K562 (cell line): ENCODE measurements around the gene CD47.

ENCODE experiments used
- ATF3 ChIP-seq, 2 experiments: fragments of 450-650 bp in 1 of 2; sonication (generic) in 1 of 2; formaldehyde crosslinking in 1 of 2; IDR thresholded peaks in 1 of 2; conservative IDR thresholded peaks in 1 of 2; 2 replicates each; pipeline versions ENCODE4 v1.6.1 to v1.8.1; 2016 to 2023; ENCODE audit warnings: mild to moderate bottlenecking in 2 of 2, moderate library complexity in 2 of 2, inconsistent platforms in 1 of 2, missing genetic modification reagents in 1 of 2
- CTCF ChIP-seq, 3 experiments: IDR thresholded peaks in 2 of 3; conservative IDR thresholded peaks in 1 of 3; 2 replicates each; pipeline ENCODE4 v1.5.1; 2011 to 2012; ENCODE audit warnings: low read length in 3 of 3, mild to moderate bottlenecking in 3 of 3, control low read depth in 2 of 3, improper control_type of control experiment in 1 of 3, inconsistent platforms in 1 of 3, low read depth in 1 of 3, mixed read lengths in 1 of 3, moderate library complexity in 1 of 3; ENCODE audit not compliant: insufficient read depth in 2 of 3
- E2F5 ChIP-seq: sonication (generic); formaldehyde crosslinking; IDR thresholded peaks from 2 replicates; pipeline ENCODE4 v1.8.0; 2022; ENCODE audit warnings: mild to moderate bottlenecking, missing genetic modification reagents
- GABPA ChIP-seq: fragments of 200-800 bp; sonication (Bioruptor generic); conservative IDR thresholded peaks from 2 replicates; pipeline ENCODE4 v1.6.1; 2016; ENCODE audit warnings: low read depth, missing genetic modification characterization, missing compliant biosample characterization
- GATAD2A ChIP-seq: fragments of 450-650 bp; IDR thresholded peaks from 2 replicates; pipeline ENCODE4 v1.6.1; 2017
- MAFK ChIP-seq: IDR thresholded peaks from 2 replicates; pipeline ENCODE4 v1.6.1; 2011; ENCODE audit warnings: low read length, improper control_type of control experiment
- PML ChIP-seq: IDR thresholded peaks from 2 replicates; pipeline ENCODE4 v1.6.1; 2012; ENCODE audit warnings: low read length, inconsistent platforms
- PURB ChIP-seq: sonication (generic); formaldehyde crosslinking; IDR thresholded peaks from 2 replicates; pipeline ENCODE4 v1.9.0; 2021; ENCODE audit warnings: low read depth, mild to moderate bottlenecking, missing genetic modification reagents
- RBFOX2 ChIP-seq: fragments of 200-400 bp; formaldehyde crosslinking; IDR thresholded peaks from 2 replicates; pipeline ENCODE4 v1.6.1; 2017; ENCODE audit warnings: low read depth, mild to moderate bottlenecking, low read length, moderate library complexity
- SRF ChIP-seq, 2 experiments: fragments of 250-450, 450-650 bp in 1 of 2; sonication (Bioruptor Pico) in 1 of 2; sonication (generic) in 1 of 2; formaldehyde crosslinking; IDR thresholded peaks; 2 replicates each; pipeline versions ENCODE4 v1.5.0 to v1.5.1; 2020 to 2022; ENCODE audit warnings: mild to moderate bottlenecking in 1 of 2, missing genetic modification reagents in 1 of 2
- STAT6 ChIP-seq: sonication (generic); formaldehyde crosslinking; IDR thresholded peaks from 2 replicates; pipeline ENCODE4 v1.8.1; 2023; ENCODE audit warnings: mild to moderate bottlenecking, missing genetic modification reagents
- ZNF217 ChIP-seq: sonication (generic); formaldehyde crosslinking; IDR thresholded peaks from 2 replicates; pipeline ENCODE4 v1.8.0; 2022; ENCODE audit warnings: mild to moderate bottlenecking, missing genetic modification reagents
- ZSCAN29 ChIP-seq: fragments of 450-650 bp; IDR thresholded peaks from 2 replicates; pipeline ENCODE4 v1.6.1; 2017

GRCh38 chr3:108054935-108055334 lies 35.9 kb downstream of the CD47 start:
- TF ChIP-seq GABPA (tag) (no peak), E2F5 (no peak), CTCF (IDR thresholded peaks at IDR 0.05 in 2 of 3, conservative IDR thresholded peaks at IDR 0.05 in 1 of 3; ENCODE audit: insufficient read depth in 2 of 3, low read depth in 1 of 3, low read length in 3 of 3) (no peak), ZSCAN29 (no peak), GATAD2A (no peak), RBFOX2 (no peak), PURB (CRISPR knock-in tag) (no peak), ZNF217 (CRISPR knock-in tag) (no peak), ATF3 (IDR thresholded peaks at IDR 0.05) (no peak), ATF3 (CRISPR knock-in tag; conservative IDR thresholded peaks at IDR 0.05) (no peak), PML (no peak), STAT6 (CRISPR knock-in tag) (no peak), MAFK (no peak), SRF (CRISPR knock-in tag; IDR thresholded peaks at IDR 0.05) (no peak)
